ENCODE measurements around the gene TMBIM6. TPM values are rescaled to one million over a fixed set of nuclear protein-coding genes. Genes with fewer than 3 reads are reported as not detected.

TMBIM6 gene
- polyA plus RNA-seq, 1 of the 3 experiments (the other 2 are of a cell fraction) = 290 TPM

GRCh38 chr12:49807991-49808580 lies 66.7 kb downstream of the TMBIM6 start:
- H3K9me2 ChIP-seq = no peaks in the 10 kb centered on the region
- H2AFZ ChIP-seq (ENCODE audit: low read depth) = no peak overlapping the region
- TF ChIP-seq REST (IDR thresholded peaks at IDR 0.05; ENCODE audit: low read depth, low read length) = no peak
- TF ChIP-seq FOSL2 (IDR thresholded peaks at IDR 0.05; ENCODE audit: borderline replicate concordance, low read depth) = no peak
- TF ChIP-seq RAD21 (IDR thresholded peaks at IDR 0.05; ENCODE audit: low read length) = no peak
- no peak for TF ChIP-seq RXRA (IDR thresholded peaks at IDR 0.05; ENCODE audit: borderline replicate concordance, low read depth)
- no peak for TF ChIP-seq RFX5 (IDR thresholded peaks at IDR 0.05; ENCODE audit: low read length)
- no peak for TF ChIP-seq POLR2AphosphoS5 (IDR thresholded peaks at IDR 0.05; ENCODE audit: low read depth, low read length)
- TF ChIP-seq TEAD4 (IDR thresholded peaks at IDR 0.05; ENCODE audit: borderline replicate concordance, insufficient read depth) = no peak
- no peak for TF ChIP-seq CTCF (IDR thresholded peaks at IDR 0.05)
- no peak for TF ChIP-seq EP300 (IDR thresholded peaks at IDR 0.05; ENCODE audit: borderline replicate concordance in 1 of 2, low read depth in 1 of 2, low read length in 1 of 2)
- TF ChIP-seq MEF2A (IDR thresholded peaks at IDR 0.05; ENCODE audit: borderline replicate concordance, low read depth) = no peak
- TF ChIP-seq IRF3 (IDR thresholded peaks at IDR 0.05; ENCODE audit: low read depth, low read length) = no peak
- TF ChIP-seq CHD2 (IDR thresholded peaks at IDR 0.05; ENCODE audit: low read length, partially characterized antibody) = no peak
- TF ChIP-seq MAX (IDR thresholded peaks at IDR 0.05; ENCODE audit: low read depth) = no peak
- TF ChIP-seq GABPA (IDR thresholded peaks at IDR 0.05; ENCODE audit: low read depth) = no peak
- TF ChIP-seq USF2 (IDR thresholded peaks at IDR 0.05; ENCODE audit: borderline replicate concordance, low read depth, low read length) = no peak
- TF ChIP-seq MXI1 (IDR thresholded peaks at IDR 0.05; ENCODE audit: low read depth, low read length) = no peak
- TF ChIP-seq TCF12 (IDR thresholded peaks at IDR 0.05) = no peak
- TF ChIP-seq GATA2 (CRISPR knock-in tag; IDR thresholded peaks at IDR 0.05) = no peak
- no peak for TF ChIP-seq JUND (IDR thresholded peaks at IDR 0.05)
- no peak overlapping the region for H3K9ac ChIP-seq
- WGBS (ENCODE audit: low lambda C conversion rate) = 93% methylated on average over 10 of the region's 12 CpGs
- H3K4me1 ChIP-seq (ENCODE audit: control insufficient read depth in 1 of 2, insufficient read depth in 2 of 2, low read depth in 1 of 2, low read length in 1 of 2) = no peaks in the 10 kb centered on the region
- H3K4me3 ChIP-seq (ENCODE audit: low read depth in 2 of 2, low read length in 1 of 2) = no peak overlapping the region
- ChIA-PET POLR2A (no interaction called here), CTCF (interaction anchor here (0.7 kb wide), 1 partner anchor 102 kb away, joined by 3 read pairs; no protein-coding TSS in a partner anchor)
- peaks cover 22% of the 10 kb centered on the region for H4K20me1 ChIP-seq (ENCODE audit: insufficient read depth)
- no peaks in the 10 kb centered on the region for H3K27me3 ChIP-seq (ENCODE audit: insufficient read depth)
- no peaks in the 10 kb centered on the region for H3K9me3 ChIP-seq
- H3K4me2 ChIP-seq = no peak overlapping the region
- H3F3A ChIP-seq (replicated peaks; ENCODE audit: insufficient read depth) = no peaks in the 10 kb centered on the region
- H3K36me3 ChIP-seq (replicated peaks in 1 of 2; ENCODE audit: control insufficient read depth in 1 of 2, insufficient read depth in 2 of 2, low read length in 1 of 2) = peaks cover 6 to 45% of the 10 kb centered on the region in 2 experiments
- peaks cover 28% of the 10 kb centered on the region for H3K79me2 ChIP-seq (ENCODE audit: insufficient read depth)
- no peak for DNase-seq
- no peak overlapping the region for H3K27ac ChIP-seq (ENCODE audit: low read depth in 2 of 2, low read length in 1 of 2)

All from SK-N-SH (cell line).